T47D (cell line): ENCODE results near the gene MTARC1.

Experiments used
- DNase-seq, 2 experiments: peaks; one replicate each; pipeline versions ENCODE4 v3.0.0 to v3.0.0-alpha.2; 2011 to 2012; ENCODE audit warnings: low read depth in 1 of 2, low spot score in 1 of 2
- JUND ChIP-seq: IDR thresholded peaks from 2 replicates; pipeline ENCODE4 v1.6.1; 2012; ENCODE audit warnings: low read depth
- in situ Hi-C: cut with HindIII; loops from 2 replicates; pipeline ENCODE4 v1.10.0; 2016; ENCODE audit warnings: low sequenced_read_pairs, low pct_unique_long_range_greater_than_20kb

The MTARC1 gene

DNA sequence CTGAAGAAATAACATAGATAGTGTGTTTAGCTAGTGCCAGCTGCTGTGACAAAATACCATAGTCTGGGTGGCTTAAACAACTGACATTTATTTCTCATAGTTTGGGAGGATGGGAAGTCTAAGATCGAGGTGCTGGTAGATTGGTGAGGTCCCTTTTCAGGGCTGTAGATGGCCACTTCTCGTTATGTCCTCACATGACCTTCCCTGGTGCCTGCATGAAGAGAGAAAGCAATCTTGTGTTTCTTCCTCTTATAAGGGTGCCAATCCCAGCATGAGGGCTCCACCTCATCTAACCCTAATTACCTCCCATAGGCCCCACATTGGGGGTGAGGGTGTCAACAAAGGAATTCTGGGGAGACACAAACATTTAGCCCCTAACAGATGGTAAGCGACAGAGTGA, 29.3 kb upstream of the MTARC1 start:
- DNase-seq: no peak
- TF ChIP-seq JUND: no peak
- in situ Hi-C loops: no loop called here

DNA sequence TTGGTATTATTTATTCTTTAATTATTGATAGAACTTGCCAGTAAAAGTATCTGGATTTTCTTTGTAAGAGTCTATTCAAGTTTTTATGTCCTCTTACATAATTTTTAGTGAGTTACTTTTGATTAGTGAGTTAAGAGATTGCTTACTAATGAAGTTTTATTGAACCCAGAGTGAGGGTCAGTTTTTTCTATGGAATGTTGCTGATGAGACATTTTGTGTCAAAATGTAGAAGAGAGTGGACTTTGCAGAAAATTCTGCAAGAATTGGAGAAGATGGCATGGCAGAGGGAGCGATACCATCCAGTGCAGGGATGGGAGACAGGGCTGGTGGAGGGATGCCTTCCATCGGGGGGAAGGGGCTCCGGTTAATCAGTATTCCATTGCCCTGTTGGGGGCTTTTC, 27.6 kb upstream of the MTARC1 start:
- no peak for TF ChIP-seq JUND
- no peak for DNase-seq
- in situ Hi-C loops: no loop called here

- no peak for TF ChIP-seq JUND
- no peak for DNase-seq
- in situ Hi-C loops: no loop called here
These were observed 24.9 kb upstream of the MTARC1 start for GRCh38 chr1:220761688-220762427.

DNA sequence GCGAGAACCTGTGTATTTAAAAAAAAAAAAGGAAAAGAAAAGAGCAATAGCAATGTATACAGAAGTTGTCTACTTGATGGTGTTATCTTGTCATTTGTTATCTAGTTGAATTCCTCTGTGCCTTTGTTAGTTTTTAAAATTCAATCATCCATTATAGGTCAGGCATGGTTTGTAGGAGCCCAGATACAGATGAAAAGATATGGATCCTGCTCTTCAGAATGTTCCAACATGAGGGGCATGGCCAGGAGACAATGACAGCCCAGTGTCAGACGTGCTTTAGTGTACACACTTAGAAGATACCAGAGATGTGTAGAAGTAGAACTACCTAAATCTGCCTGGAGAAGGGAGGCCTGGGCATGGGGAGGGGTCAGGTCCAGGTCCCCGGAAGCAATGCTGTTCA, 22.0 kb upstream of the MTARC1 start:
- no peak for TF ChIP-seq JUND
- in situ Hi-C loops: no loop called here
- DNase-seq: no peak

DNA sequence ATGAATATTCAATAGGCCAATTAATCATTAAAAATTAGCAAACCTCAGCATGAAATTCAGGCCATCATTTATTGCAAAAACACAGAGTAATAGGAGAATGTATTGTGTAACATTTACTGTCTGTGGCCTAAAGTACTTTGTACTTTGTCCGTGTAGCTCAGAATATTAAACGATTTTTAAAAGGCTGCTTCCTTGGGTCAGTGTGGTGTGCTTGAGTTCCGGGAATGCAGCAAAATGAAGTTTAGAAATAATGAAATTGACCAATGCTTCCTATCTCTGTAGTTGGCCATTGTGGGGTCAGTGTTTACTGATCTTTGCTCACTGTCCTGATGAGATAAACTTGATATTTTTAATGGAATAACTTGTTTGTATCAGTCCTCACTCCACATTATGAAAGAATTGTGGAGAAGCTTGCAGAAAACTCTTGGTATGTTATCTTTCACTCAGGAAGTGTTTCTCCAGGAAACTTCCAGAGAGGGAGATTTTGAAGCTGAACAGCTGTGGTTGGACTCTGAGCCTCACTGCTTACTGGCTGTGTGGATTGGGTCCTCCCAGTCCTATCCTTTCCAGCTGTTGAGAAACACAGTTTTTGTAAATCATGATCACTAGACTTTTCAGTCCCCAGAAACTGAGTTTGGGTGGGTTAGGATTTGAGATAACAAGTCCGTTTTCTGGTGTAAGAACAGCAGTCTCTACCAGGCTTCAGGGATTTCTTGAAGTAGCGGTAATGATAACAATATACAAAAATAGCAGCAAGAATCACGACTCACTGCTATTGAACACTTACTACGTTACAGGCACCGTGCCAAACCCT, 19.2 kb upstream of the MTARC1 start:
- in situ Hi-C loops: no loop called here
- DNase-seq: no peak

DNA sequence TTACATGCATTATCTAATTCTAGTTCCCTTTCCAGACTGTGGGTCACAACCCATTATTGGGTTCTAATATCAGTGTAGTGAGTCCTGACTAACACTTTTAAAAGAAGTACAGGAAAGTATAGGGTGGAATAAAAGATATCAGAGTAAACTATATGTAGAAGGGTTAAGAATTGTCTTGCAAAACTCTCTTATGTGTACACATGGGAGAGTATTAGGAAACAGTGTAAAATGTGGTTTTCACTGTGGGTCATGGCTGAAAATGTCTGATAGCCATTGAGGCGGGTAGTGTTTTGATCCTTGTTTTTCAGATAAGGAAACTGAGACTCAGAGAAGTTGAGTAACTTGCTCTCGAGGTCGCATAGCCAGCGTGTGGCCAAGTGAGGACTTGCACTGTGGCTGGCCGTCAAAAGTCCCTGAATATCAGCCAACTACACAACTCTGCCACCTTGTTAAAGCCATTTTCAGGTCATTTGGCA, 18.5 kb upstream of the MTARC1 start:
- no peak for TF ChIP-seq JUND
- in situ Hi-C loops: no loop called here
- DNase-seq: no peak

More for the DNA sequence above, 19.2 kb upstream of the MTARC1 start:
- TF ChIP-seq JUND: no peak

GRCh38 chr1:220769205-220769604, 17.5 kb upstream of the MTARC1 start:
- in situ Hi-C loops: no loop called here
- TF ChIP-seq JUND: no peak
- no peak for DNase-seq

DNA sequence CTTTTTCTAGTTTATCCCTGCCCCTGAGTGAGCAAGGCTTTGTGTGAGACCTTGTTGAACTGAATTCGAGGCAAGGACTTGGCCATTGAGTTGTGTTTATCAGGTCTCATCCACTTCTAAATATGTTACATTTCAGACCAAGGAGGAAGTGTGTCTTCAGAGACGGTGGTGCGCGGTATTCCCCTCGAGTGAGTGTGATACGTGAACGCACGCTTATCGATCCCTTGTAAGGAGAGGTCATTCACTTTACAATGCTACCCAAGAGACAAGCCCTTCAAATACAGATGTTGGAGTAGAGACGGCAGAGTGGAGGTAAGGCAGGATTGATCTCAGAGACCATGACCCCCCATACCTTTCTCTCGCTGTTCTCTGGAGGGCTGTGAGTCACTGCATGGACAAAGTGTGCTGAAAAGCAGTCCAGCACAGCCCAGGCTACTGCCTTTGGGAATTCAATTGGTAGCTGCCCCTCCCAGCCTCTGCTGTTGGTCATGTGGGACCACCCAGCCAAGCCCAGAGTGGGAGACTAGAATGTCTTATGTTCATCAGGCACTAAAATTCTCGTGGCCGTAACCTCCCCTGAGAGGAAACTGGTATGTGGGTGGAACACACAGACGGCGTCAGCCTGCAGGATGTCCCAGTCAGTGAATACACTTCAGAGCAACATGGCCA, 16.3 kb upstream of the MTARC1 start:
- DNase-seq: no peak
- no peak for TF ChIP-seq JUND
- in situ Hi-C loops: no loop called here

GRCh38 chr1:220772846-220773245, 13.9 kb upstream of the MTARC1 start:
- no peak for TF ChIP-seq JUND
- in situ Hi-C loops: no loop called here

GRCh38 chr1:220775240-220775853, 11.4 kb upstream of the MTARC1 start:
- TF ChIP-seq JUND: no peak
- in situ Hi-C loops: no loop called here
- DNase-seq: peak; percentile 31 to 52

More at GRCh38 chr1:220772846-220773245, 13.9 kb upstream of the MTARC1 start:
- DNase-seq: no peak

DNA sequence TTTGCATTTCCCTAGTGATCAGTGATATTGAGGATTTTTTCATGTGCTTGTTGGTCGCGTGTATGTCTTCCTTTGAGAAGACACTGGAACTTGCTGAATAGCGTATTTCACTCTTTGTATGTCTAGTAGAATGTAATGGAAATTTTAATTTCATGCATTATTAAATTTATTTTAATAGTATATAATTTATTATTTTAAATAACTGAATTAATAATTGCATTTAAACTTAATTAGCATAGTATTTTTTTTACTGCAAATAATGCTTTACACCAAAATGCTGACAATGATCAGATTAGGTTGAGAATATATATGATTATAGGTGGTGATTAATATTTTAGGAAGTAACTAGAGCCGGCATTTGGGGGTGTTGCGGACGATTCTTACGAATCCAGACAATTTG, 10.5 kb upstream of the MTARC1 start:
- no peak for DNase-seq
- in situ Hi-C loops: no loop called here
- no peak for TF ChIP-seq JUND

GRCh38 chr1:220776720-220777326, 9.9 kb upstream of the MTARC1 start:
- DNase-seq: peak; percentile 81 to 86
- in situ Hi-C loops: no loop called here
- TF ChIP-seq JUND: no peak

DNA sequence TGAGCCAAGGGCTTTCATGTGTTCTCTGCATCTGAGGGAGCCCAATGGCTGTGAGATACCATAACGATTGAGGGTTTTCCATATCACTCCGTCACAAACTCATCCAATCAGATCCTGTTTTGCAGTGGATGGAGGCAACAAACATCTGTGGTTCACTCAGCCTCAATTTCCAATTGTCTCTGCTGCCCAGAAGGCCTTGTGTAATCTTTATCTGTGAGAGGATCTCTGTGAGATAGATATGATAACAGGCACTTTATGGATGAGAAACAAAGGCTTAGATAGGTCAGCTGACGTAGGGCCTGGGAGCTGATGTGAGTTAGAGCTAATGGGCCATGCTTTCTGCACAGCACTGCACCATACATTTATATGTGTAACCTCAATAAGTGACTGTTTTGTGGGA, 3.3 kb upstream of the MTARC1 start:
- TF ChIP-seq JUND: no peak
- in situ Hi-C loops: no loop called here
- no peak for DNase-seq
